HTERT RPE-1 (cell line): ENCODE data around the gene HAPSTR1.
"Not testable (repeated sequence)": the region's sequence is repeated elsewhere in the genome, so short reads cannot be mapped to it uniquely, and the experiment has no call there.

Experiments used
- in situ Hi-C: fragments of 300-500 bp; cut with MboI; formaldehyde crosslinking; loops from 4 replicates; pipeline ENCODE4 v1.14.3; 2020; ENCODE audit warnings: low sequenced_read_pairs

The HAPSTR1 gene, protein sequence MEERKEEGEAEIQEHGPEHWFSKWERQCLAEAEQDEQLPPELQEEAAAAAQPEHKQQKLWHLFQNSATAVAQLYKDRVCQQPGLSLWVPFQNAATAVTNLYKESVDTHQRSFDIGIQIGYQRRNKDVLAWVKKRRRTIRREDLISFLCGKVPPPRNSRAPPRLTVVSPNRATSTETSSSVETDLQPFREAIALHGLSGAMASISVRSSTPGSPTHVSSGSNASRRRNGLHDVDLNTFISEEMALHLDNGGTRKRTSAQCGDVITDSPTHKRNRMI

DNA sequence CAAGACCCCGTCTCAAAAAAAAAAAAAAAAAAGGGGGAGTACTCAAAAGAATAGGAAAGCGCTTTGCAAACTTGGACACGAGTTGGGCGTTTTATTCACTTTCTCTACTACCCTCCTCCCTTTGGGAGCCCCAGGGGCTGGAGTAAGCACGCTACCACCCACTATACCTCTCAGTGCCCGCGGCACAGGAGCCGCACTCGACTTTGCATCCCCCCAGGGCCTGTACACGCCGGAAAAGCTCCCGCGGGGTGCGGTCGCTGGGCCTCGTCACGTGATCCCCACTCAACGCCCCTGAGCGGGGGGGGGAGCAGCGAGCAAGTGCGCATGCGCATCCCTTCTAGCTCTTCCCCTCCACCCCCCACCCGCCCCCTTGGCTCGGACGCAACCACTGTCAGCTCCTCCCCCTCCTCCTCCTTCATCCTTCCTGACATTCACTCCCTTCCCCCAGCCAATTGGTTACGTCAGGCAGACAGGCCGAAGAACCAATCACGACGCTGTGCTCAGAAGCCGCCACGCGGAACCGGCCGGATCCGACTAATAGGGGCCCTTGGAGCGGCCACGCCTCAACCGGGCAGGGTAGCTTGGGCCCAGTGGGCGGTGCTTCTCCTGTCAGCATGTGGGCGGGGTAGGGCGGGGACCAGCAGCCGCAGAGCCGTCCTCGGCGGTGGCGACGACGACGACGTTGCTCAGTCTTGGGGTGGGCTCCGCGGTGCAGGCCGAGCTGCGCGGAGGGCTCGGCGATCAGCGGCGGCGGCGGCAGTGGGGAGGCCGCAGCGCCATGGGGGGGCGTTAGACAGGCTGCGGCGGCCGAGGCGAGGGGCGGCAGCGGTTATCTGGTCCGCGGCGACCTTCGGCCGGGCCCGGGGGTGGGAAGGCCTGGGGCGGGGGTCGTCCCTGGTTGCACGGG is at the start of gene HAPSTR1:
Gene HAPSTR1, plus strand, starts transcription at position 685 of the 907 bp plus-strand sequence. CDS start 401 bp downstream, outside the sequence.
- in situ Hi-C loops, result no loop called here

DNA sequence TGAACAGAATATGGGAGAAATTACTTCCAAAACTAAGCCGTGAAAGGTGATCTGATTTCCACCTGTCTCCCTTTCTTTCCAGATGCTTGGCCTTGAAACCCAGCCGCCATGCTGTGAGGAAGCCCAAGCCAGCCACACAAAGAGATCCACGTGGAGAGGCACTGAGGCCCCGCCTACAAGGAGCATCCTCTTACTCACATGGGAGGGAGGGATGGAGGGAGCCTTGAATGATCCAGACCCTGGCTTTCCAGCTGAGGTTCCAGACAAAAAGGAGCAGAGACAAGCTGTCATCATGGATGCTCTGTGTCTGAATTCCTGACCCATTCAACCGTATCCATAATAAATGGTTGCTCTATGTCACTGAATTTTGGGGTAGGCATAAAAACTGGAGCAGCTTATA is 48.9 kb upstream of the HAPSTR1 start:
- in situ Hi-C loops, result no loop called here

DNA sequence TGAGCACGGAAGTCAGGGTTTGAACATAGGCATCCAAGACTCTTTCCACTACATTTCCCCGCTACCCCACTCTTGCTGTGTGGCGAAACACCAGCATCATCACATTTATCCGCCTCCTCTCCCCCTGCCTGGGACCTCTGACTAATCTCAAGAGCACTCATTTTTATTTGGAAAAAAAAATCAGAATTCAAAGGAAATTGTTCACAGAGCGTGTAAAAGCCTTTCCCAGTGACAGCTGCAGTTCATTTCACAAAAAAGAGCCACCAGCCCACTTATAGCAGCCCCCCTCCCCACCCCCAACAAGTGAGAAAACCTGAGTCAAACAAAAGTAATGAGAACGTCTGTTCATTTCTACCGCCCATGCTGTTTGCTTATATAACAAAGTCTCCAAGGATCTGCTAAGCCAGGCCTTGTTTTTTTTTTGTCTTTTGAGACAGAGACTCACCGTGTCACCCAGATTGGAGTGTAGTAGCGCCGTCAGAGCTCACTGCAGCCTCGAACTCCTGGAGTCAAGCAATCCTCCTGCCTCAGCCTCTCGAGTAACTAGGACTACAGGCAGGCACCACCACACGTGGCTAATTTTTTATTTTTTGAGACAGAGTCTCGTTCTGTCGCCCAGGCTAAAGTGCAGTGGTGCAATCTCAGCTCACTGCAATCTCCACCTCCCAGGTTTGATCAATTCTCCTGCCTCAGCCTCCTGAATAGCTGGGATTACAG is 48.3 kb upstream of the HAPSTR1 start:
- in situ Hi-C loops, result no loop called here

DNA sequence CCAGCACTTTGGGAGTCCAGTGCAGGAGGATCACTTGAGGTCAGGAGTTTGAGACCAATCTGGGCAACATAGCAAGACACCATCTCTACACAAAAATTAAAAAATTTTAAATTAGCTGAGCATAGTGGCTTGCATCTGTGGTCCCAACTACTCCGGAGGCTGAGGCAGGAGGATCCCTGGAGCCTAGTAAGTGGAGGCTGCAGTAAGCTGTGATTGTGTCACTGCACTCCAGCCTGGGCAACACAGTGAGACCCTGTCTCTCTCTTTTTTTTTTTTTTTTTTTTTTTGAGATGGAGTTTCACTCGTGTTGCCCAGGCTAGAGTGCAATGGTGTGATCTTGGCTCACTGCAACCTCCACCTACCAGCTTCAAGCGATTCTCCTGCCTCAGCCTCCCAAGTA is 45.9 kb upstream of the HAPSTR1 start:
- in situ Hi-C loops, result not testable (repeated sequence)

DNA sequence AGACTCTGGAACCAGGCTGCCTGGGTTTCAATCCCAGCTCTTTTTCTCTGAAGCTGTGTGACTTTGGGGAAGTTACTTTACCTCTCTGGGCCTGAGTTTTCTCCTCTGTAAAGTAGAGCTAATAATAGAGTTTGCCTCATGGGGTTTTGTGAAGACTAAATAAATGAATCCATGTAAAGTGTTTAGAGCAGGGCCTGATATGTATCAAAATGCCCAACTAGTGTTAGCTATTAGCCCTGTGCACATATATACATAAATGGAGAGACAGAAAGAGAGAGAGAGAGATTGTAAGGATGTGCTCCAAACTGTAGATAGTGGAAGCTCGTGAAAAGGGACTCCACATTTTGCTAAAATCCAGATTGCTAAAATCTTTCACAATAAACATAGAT is 44.8 kb upstream of the HAPSTR1 start:
- in situ Hi-C loops, result no loop called here

DNA sequence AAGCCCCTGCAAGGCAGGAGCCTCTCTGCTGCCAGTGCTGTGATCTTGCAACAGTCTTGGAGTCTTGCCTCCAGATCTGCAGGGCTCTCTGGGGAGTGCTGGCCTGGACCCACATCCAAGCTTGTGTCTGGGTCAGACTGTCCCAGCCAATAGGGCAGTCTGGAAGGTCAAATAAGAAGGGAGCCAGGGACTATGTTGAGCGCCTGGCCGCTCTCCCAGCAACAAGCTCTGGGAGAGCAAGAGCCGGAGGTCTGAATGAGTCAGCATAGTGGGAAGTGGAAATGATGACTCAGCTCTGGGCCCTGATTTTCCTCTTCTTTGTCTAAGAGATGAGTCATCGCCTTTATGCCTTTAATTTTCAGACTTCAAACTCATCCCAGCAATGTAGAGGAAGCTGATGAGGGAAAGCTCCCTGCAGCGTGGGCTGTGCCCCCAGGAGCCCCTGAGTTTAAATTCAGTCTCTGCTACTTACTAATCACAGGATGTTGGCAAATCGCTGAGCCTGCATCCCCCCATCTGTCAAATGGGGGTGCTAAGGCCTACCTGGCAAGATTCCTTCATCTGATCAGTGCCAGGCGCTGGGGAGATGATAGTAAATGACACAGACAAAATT is 43.6 kb upstream of the HAPSTR1 start:
- in situ Hi-C loops, result no loop called here

DNA sequence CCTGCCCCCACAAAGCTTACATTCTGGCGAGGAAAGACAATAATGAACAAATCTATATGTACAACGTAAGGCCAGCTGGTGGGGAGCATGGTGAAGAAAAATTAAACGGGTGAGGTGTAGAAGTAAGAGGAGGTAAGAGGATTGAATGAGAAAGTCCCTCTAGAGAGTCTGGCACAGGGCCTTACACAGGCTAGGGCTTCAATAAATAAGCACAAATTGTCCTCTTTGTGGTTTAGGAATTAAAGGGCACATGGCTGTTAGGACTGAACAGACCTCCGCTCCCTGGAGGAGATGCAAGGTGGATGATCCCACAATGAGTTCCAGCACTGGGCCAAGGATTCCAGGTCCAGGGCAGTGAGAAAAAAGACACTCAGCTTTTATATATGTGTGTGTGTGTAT is 43.1 kb upstream of the HAPSTR1 start:
- in situ Hi-C loops, result no loop called here

DNA sequence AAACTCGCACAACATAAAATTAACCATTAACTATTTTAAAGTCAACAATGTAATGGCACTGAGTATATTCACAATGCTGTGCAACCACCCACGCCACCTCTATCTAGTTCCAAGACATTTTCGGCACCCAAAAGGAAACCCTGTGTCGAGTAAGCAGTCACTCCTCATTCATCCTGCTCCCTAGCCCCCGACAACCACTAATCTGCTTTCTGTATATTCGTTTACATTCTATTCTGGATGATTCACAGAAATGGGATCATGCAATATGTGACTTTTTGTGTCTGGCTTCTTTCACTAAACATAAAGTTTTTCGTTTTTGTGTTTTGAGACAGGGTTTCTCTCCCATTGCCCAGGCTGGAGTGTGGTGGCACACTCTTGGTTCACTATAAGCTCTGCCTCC is 42.2 kb upstream of the HAPSTR1 start:
- in situ Hi-C loops, result no loop called here

DNA sequence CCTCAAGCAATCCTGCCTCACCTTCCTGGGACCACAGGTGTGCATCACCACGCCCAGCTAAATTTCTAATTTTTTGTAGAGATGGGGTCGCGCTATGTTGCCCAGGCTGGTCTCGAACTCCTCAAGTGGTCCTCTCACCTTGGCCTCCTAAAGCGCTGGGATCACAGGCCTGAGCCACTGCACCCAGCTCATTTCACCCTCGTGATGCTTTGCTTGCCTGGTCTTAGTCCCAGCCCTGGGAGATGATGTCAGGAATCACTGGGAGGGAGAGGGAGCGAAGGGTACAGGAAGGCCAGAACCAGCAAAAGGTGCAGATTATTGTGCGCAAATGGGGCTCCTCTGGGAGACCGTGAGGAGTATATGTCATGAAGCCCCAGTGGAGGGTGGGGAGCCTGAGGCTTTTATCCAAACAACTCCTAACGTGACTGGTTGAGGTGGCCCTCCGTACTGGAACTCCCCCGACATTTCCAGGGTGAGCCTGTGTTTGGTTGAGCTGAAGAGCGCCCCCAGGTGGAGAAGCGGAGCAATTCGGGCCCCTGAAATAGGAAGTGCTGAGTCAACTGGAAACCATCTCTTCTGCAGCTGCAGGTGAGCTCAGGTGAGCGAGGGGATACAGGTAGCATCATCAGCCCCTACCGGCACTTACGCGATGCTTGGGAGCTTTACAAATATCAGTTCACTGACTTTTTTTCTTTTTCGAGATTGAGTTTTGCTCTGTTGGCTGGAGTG is 41.2 kb upstream of the HAPSTR1 start:
- in situ Hi-C loops, result no loop called here

DNA sequence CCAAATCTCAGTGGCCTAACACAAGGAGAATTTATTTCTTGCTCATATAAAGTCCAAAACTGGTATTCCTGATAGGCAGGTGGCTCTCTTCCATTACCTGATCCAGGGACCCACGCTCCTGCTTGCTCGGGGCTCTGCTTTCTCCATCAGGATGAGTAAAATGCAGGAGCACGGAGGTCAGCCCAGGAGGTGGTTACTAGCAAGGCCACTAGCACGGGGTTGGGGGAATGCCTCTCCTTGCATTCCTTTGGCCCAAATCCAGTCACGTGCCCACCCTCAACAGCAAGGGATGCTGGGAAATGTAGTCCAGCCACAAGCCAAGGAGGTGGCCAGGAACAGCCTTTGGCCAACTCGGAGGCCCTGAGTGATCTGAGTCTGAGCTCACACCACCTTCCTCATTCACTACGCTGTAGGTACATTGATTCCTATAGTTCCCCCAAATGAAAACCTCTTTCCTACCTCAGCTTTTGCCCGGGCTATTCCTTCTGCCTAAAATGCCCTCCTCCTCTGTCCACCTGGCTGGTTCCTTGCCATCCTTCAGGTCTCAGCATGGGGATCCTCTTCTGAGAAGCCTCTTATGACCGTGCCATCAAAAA is 38.3 kb upstream of the HAPSTR1 start:
- in situ Hi-C loops, result no loop called here

DNA sequence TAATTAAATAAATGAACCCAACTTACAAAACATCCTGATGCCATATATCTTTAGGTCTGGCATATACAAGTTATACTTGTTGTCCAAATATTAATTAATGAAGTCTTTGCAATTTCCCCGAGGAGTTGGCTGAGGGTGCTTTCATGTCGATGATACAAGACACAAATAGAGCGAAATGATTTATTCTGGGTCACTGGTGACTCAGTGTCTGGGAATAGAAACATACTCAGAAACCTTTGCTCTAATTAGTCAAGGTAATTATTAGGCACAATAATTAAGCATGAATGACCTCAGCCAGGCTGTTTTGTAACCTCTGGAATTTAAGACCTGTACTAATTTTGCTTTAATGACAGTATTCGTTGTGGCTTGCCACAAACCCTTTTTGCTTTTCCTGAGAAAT is 37.0 kb upstream of the HAPSTR1 start:
- in situ Hi-C loops, result no loop called here

DNA sequence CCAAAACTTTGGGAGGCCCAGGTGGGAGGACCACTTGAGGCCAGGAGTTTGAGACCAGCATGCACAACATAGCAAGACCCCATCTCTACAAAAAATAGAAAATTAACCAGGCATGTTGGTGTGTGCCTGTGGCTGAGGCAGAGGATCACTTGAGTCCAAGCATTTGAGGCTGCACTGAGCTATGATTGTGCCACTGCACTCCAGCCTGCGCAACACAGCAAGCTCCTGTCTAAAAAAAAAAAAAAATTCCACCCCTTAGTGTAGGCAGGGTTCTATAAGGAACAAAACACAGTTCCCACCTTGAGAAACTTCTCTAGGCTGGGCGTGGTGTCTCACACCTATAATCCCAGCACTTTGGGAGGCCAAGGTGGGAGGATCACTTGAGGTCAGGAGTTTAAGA is 36.3 kb upstream of the HAPSTR1 start:
- in situ Hi-C loops, result no loop called here

DNA sequence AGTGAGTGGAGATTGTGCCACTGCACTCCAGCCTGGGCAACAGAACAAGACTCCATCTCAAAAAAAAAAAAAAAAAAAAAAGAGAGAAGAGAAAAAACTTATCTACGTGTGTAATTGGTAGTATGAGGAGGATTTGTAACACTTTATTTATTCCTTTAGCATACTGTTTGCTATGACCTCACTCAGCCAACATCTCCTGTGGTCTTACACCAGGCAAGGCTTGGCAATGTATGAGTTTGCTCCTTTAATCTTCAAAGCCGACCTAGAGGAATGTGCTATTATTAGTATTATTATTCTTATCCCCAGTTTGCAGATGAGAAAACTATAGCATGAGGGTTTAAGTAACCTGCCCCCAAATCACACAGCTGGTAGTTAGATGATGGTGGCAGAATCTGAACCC is 35.8 kb upstream of the HAPSTR1 start:
- in situ Hi-C loops, result no loop called here

DNA sequence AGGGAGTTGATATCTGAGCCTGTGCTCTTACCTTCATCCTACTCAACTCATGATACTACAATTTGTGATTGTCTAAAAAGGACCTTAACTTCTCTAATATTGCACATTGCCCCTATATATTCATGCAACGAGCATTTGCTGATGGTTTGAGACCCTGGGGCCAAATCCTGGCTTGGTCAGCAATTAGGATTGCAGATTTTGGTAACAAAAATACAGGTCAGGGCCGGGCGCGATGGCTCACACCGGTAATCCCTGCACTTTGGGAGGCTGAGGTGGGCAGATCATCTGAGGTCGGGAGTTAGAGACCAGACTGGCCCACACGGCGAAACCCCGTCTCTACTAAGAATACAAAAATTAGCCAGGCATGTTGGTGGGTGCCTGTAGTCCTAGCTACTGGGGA is 35.4 kb upstream of the HAPSTR1 start:
- in situ Hi-C loops, result no loop called here

DNA sequence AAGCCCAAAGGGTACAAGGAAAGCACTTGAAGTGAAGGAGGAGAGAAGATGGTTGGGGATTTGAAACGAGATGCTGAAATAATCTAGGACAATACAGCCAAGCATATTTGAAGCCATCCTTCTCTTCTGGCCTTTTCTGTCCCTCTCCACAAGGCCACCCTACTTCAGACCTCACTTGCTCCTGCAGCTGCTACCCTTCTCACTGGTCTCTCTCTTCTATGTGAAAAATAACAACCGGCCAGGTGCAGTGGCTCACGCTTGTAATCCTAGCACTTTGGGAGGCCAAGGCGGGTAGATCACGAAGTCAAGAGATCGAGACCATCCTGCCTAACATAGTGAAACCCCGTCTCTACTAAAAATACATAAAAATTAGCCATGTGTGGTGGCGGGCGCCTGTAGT is 33.2 kb upstream of the HAPSTR1 start:
- in situ Hi-C loops, result no loop called here

DNA sequence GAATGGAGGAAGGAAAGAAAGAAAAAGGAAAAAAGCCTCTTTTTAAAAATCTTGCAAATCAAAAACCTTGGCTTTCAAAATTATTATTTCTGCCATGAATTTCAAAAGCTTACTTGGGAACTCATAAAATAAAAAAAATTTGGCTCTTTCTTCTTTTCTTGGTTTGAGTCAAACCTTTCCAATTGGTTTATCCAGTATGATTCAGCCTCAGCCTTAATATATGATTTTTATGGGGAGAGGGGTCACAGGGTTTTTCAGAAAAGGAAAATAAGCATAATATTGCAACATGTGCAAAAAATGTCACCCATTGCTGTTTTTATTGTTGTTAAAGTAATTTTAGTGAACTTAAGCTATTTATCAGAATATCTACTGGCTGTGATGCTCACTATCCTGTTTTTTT is 31.2 kb upstream of the HAPSTR1 start:
- in situ Hi-C loops, result no loop called here

DNA sequence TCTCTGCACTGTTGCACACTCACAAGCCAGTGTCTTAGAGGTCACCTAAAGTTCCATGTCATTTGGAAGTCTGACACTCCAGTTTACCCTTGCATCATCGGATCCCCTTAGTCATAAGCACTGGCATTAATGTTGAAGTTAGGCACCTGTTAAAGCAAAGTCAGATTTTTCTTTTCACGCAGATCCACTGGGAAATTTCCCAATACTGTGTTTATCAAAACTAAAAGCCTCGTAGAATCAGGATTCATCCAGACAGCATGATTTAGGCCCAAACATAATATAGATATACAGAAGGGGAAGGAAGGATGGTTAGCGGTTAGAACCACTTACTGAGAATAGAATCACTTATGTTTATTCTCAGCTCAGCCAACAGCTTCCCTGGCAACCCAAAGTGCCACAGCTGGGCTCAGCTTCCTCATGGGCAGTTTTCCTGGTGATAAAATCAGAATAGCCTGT is 30.1 kb upstream of the HAPSTR1 start:
- in situ Hi-C loops, result no loop called here

DNA sequence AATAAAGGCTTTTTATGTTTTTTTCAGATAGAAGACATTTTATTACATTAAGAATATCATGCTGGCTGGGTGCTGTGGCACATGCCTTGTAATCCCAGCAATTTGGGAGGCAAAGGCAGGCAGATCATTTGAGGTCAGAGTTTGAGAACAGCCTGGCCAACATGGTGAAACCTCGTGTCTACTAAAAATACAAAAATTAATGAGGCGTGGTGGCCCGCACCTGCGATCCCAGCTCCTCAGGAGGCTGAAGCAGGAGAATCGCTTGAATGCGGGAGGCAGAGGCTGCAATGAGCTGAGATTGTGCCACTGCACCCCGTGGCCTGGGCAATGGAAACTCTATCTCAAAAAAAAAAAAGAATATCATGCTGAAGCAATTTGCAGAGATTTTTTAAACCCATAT is 29.1 kb upstream of the HAPSTR1 start:
- in situ Hi-C loops, result no loop called here

DNA sequence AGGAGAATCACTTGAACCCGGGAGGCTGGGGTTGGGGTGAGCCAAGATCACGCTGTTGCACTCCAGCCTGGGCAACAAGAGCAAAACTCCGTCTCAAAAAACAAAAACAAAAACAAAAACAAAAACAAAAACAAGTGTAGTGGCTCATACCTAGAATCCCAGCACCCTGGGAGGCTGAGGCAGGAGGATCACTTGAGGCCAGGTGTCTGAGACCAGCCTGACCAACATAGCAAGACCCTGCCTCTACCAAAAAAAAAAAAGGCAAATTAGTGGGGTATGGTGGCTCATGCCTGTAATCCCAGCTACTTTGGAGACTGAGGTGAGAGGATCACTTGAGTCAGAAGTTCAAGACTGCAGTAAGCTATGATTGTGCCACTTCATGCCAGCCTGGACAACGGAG is 26.4 kb upstream of the HAPSTR1 start:
- in situ Hi-C loops, result no loop called here

DNA sequence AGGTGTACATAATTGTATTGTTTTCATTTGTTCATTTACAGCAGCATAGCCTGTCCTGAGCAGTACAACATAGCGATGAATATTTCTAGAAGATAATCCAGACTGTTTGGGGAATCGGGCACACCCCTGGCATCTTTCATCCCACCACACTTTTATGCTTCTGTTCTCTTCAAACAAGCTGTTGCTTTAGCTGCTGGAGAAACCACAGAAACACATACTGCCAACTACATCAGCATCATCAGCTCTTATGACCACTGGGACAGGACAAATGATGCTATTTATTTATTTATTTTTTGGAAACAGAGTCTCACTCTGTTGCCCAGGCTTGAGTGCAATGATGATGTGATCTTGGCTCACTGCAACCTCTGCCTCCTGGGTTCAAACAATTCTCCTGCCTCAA is 22.6 kb upstream of the HAPSTR1 start:
- in situ Hi-C loops, result no loop called here
